Common myeloid progenitor, CD34-positive (primary cell): Measurements from ENCODE around the gene PDE10A.
"Not testable (repeated sequence)": the region's sequence is repeated elsewhere in the genome, so short reads cannot be mapped to it uniquely, and the experiment has no call there.

ENCODE experiments used
- CTCF ChIA-PET: fragments of 350-600 bp; sonication (Branson Sonifier 250); formaldehyde crosslinking; loops from one replicate; lab custom pipeline; 2021; ENCODE audit warnings: antibody characterized with exemption; lab: Charles Lee
- POLR2A ChIA-PET: fragments of 350-600 bp; sonication (Branson Sonifier 250); formaldehyde crosslinking; loops from one replicate; lab custom pipeline; 2021; ENCODE audit warnings: antibody characterized with exemption; lab: Charles Lee
- DNase-seq, 3 donors: peaks; one replicate each; pipeline versions ENCODE4 v3.0.0 to v3.0.0-alpha.2; 2013
- H3K27ac ChIP-seq, 2 experiments: 1 replicate in 1 of 2; 2 replicates in 1 of 2; pipeline ENCODE4 v1.7.0; 2013; ENCODE audit warnings: inconsistent platforms in 2 of 2, low read length in 2 of 2, mild to moderate bottlenecking in 2 of 2, low read depth in 1 of 2, moderate library complexity in 1 of 2; ENCODE audit not compliant: severe bottlenecking in 2 of 2, insufficient read depth in 1 of 2, poor library complexity in 1 of 2
- H3K27me3 ChIP-seq, 5 experiments: replicated peaks in 2 of 5; 1 replicate in 3 of 5; 2 replicates in 2 of 5; pipeline versions ENCODE4 v1.6.1 to v1.7.0; 2013; ENCODE audit warnings: low read length in 4 of 5, mild to moderate bottlenecking in 2 of 5, moderate library complexity in 2 of 5, inconsistent platforms in 1 of 5; ENCODE audit not compliant: insufficient read depth in 5 of 5, control insufficient read depth in 4 of 5
- H3K36me3 ChIP-seq, 4 experiments: 1 replicate in 2 of 4; 2 replicates in 2 of 4; pipeline versions ENCODE4 v1.6.1 to v1.7.0; 2013; ENCODE audit warnings: low read length in 3 of 4, control low read depth in 1 of 4, mild to moderate bottlenecking in 1 of 4; ENCODE audit not compliant: control insufficient read depth in 4 of 4, insufficient read depth in 4 of 4
- H3K4me1 ChIP-seq, 4 experiments: 1 replicate in 3 of 4; 2 replicates in 1 of 4; pipeline versions ENCODE4 v1.6.1 to v1.7.1; 2013; ENCODE audit warnings: low read length in 3 of 4, mild to moderate bottlenecking in 3 of 4, control low read depth in 1 of 4, inconsistent platforms in 1 of 4, moderate library complexity in 1 of 4; ENCODE audit not compliant: control insufficient read depth in 4 of 4, insufficient read depth in 4 of 4; ENCODE audit errors: control extremely low read depth in 1 of 4
- H3K4me3 ChIP-seq, 7 experiments: 1 replicate in 4 of 7; 2 replicates in 3 of 7; pipeline versions ENCODE4 v1.5.1 to v1.7.0; 2013; ENCODE audit warnings: mild to moderate bottlenecking in 7 of 7, low read length in 6 of 7, moderate library complexity in 6 of 7, inconsistent platforms in 2 of 7, low read depth in 2 of 7, control low read depth in 1 of 7; ENCODE audit not compliant: insufficient read depth in 4 of 7, control insufficient read depth in 1 of 7; ENCODE audit errors: extremely low read depth in 1 of 7
- H3K9me3 ChIP-seq, 5 experiments: 1 replicate in 4 of 5; 2 replicates in 1 of 5; pipeline versions ENCODE4 v1.6.1 to v1.7.1; 2013; ENCODE audit warnings: low read length in 4 of 5, mild to moderate bottlenecking in 2 of 5, inconsistent platforms in 1 of 5, low read depth in 1 of 5, moderate library complexity in 1 of 5; ENCODE audit not compliant: control insufficient read depth in 4 of 5, insufficient read depth in 2 of 5; ENCODE audit errors: control extremely low read depth in 1 of 5
- WGBS: methylation state at CpG from one replicate; pipeline ENCODE4 v1.1.5; 2013; ENCODE audit not compliant: insufficient coverage; 5-methylcytosine and 5-hydroxymethylcytosine counted together

The PDE10A gene

DNA sequence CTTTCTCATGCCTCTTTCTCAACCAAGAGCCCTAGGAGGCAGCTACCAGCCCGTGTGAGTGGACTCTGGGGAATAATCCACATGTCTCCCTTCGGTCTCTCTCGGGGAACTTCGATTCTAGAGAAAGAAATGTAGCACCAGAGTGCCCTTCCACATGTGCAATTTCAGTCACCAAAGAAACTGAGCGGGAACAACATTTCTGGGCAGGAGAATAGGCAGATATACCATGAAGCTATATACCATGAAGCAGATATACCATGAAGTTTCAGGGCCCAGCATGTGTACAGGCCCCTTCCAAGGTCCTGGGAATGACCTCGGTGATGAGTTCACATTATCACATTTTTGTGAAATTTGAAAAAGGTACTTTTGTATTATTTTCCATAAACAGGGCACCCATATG, 60.8 kb downstream of the PDE10A start:
- Histone ChIP-seq H3K27ac (no peak overlapping the region), H3K4me1 (no peaks in the 10 kb centered on the region), H3K4me3 (no peak overlapping the region), H3K27me3 (no peaks in the 10 kb centered on the region), H3K9me3 (no peaks in the 10 kb centered on the region), H3K36me3 (no peaks in the 10 kb centered on the region)
- ChIA-PET POLR2A (no interaction called here), CTCF (no interaction called here)
- no peak for DNase-seq
- 96% methylated on average over 5 of the region's 6 CpGs for WGBS

- Histone ChIP-seq H3K27me3 (no peaks in the 10 kb centered on the region), H3K36me3 (no peaks in the 10 kb centered on the region), H3K27ac (no peak overlapping the region), H3K9me3 (no peaks in the 10 kb centered on the region), H3K4me3 (no peak overlapping the region), H3K4me1 (no peaks in the 10 kb centered on the region)
- no peak for DNase-seq
- 96% methylated on average over 4 of the region's 4 CpGs for WGBS
- ChIA-PET CTCF (no interaction called here), POLR2A (no interaction called here)
Measured at GRCh38 chr6:165600606-165601005, 62.4 kb downstream of the PDE10A start.

DNA sequence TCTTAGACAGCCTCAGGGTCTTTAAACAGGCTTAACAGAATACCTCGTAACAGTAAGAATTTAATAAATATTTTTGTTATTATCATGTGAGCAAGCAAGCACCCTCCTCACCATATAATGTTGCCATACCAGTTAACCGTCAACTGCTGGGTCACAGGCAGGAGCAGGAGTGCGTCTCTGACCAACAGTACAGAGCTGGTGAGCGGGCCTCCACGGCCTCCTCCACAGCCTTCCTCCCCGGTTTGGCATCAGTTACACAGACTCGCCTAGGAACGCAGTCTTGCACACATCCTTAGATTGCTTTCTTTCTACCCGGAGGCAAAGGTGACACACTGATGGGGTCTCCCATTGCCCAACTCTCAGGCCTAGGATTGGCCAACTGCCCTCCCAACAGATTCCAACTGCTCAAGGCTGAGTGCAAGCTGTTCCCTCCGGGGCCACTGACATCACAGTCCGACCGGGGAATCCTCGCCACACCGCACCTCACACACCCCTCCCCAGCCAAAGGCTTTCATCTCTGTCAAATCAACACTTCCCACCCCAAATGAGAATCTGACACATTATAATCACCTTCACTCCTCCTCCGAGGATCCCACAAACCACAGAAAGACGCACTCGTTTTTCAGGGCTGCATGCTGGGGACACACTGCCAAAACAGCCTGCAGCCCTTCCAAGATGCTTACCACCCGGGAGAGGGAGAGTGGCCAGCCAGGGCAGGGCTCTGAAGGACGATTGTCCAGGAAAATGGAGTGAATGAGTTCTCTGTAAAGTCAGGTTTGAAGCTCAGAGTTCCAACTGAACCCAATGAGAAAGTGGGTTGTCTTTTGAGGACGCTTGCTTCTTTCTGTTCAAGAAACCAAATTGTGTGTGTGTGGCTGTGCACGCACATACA, 63.2 kb downstream of the PDE10A start:
- Histone ChIP-seq H3K4me1 (no peaks in the 10 kb centered on the region), H3K36me3 (no peaks in the 10 kb centered on the region), H3K27me3 (no peaks in the 10 kb centered on the region), H3K4me3 (no peak overlapping the region), H3K9me3 (no peaks in the 10 kb centered on the region), H3K27ac (no peak overlapping the region)
- WGBS = 95% methylated on average over 15 of the region's 21 CpGs
- ChIA-PET POLR2A (no interaction called here), CTCF (interaction anchor here (1.0 kb wide), 1 partner anchor 10 kb away, joined by 3 read pairs; no protein-coding TSS in a partner anchor)
- no peak for DNase-seq

DNA sequence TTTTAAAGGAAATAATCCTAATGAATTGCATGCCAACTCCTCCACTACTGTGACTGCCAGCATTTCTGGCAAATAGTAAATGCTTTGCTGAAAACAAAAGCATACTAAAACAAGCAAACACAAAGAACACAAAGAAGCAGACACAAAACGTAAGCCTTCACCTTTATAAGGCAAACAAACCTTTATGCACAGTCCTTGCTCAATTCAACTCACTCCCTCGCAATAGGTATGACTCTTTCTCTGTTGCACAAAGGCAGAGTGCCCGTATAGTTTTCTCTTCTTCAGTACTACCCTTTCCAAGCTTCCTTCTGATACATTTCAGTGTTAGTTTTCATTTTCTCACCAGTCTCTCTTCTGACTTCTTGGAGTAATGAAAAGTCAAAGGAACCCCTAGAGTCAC, 63.9 kb downstream of the PDE10A start:
- H3K36me3 ChIP-seq = no peaks in the 10 kb centered on the region
- WGBS = 98% methylated on average over 3 of the region's 3 CpGs
- no peak overlapping the region for H3K27ac ChIP-seq
- H3K9me3 ChIP-seq = no peaks in the 10 kb centered on the region
- H3K27me3 ChIP-seq = no peaks in the 10 kb centered on the region
- no peaks in the 10 kb centered on the region for H3K4me1 ChIP-seq
- no peak for DNase-seq
- H3K4me3 ChIP-seq = no peak overlapping the region
- ChIA-PET CTCF (interaction anchor here (1.0 kb wide), 1 partner anchor 11 kb away, joined by 3 read pairs; no protein-coding TSS in a partner anchor), POLR2A (no interaction called here)

GRCh38 chr6:165597821-165598220, 65.2 kb downstream of the PDE10A start:
- ChIA-PET POLR2A (no interaction called here), CTCF (no interaction called here)
- no peak overlapping the region for H3K27ac ChIP-seq
- no peak overlapping the region for H3K4me3 ChIP-seq
- no peaks in the 10 kb centered on the region for H3K9me3 ChIP-seq
- DNase-seq = no peak
- no peaks in the 10 kb centered on the region for H3K4me1 ChIP-seq
- H3K36me3 ChIP-seq = no peaks in the 10 kb centered on the region
- no peaks in the 10 kb centered on the region for H3K27me3 ChIP-seq
- no CpG with 5 or more reads among the region's 3 CpGs for WGBS

- H3K27ac ChIP-seq = no peak overlapping the region
- no peak for DNase-seq
- H3K4me1 ChIP-seq = no peaks in the 10 kb centered on the region
- H3K4me3 ChIP-seq = no peak overlapping the region
- CTCF ChIA-PET = no interaction called here
- POLR2A ChIA-PET = no interaction called here
- 100% methylated on average over 4 of the region's 7 CpGs for WGBS
- no peaks in the 10 kb centered on the region for H3K36me3 ChIP-seq
- H3K9me3 ChIP-seq = no peaks in the 10 kb centered on the region
- H3K27me3 ChIP-seq = no peaks in the 10 kb centered on the region
Measured at GRCh38 chr6:165594584-165595333, 68.3 kb downstream of the PDE10A start.

DNA sequence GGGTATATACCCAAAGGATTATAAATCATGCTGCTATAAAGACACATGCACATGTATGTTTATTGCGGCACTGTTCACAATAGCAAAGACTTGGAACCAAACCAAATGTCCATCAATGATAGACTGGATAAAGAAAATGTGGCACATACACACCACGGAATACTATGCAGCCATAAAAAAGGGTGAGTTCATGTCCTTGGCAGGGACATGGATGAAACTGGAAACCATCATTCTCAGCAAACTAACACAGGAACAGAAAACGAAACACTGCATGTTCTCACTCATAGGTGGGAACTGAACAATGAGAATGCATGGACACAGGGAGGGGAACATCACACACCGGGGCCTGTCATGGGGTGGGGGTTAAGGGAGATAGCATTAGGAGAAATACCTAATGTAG, 70.1 kb downstream of the PDE10A start:
- H3K4me1 ChIP-seq, H3K27me3 ChIP-seq, H3K4me3 ChIP-seq, H3K9me3 ChIP-seq, H3K36me3 ChIP-seq, POLR2A ChIA-PET, CTCF ChIA-PET, H3K27ac ChIP-seq, DNase-seq: not testable (repeated sequence)
- 100% methylated on average over 1 of the region's 4 CpGs for WGBS
